Measurements from ENCODE around the gene PHF2. TPM values are rescaled to one million over a fixed set of nuclear protein-coding genes. Genes with fewer than 3 reads are reported as not detected.

PHF2 gene
- total and polyA plus RNA-seq, 9 of the 15 experiments (the other 6 are each of a cell fraction or from before 2014, with no cell fraction given) = 0.37 to 14.4 (median 8.1) TPM

- no peaks in the 10 kb centered on the region for H3K36me3 ChIP-seq (ENCODE audit: control insufficient read depth, insufficient read depth, low read length)
- intact Hi-C loops (cut with micrococcal nuclease) = no loop called here
- no peak overlapping the region for H3K4me2 ChIP-seq (ENCODE audit: insufficient read depth, low read length)
- FAIRE-seq = no peak
- in situ Hi-C loops (cut with MboI) = no loop called here
- no peaks in the 10 kb centered on the region for H3K27me3 ChIP-seq (ENCODE audit: control insufficient read depth in 2 of 2, insufficient read depth in 2 of 2, low read length in 2 of 2)
- H4K20me1 ChIP-seq (replicated peaks; ENCODE audit: control insufficient read depth, insufficient read depth, low read length) = peaks cover 6% of the 10 kb centered on the region; the same call in 1 of the 2 replicates
- no peaks in the 10 kb centered on the region for H3K4me1 ChIP-seq (replicated peaks in 1 of 2; ENCODE audit: control insufficient read depth in 2 of 2, insufficient read depth in 2 of 2, low read length in 2 of 2)
- ChIA-PET CTCF (ENCODE audit: low intra/inter-chr PET ratio) (no interaction called here), POLR2A (no interaction called here)
- no peak overlapping the region for H3K9ac ChIP-seq (ENCODE audit: insufficient read depth in 1 of 2, low read depth in 2 of 2, low read length in 2 of 2)
- WGBS (ENCODE audit: insufficient coverage, low coverage, missing lambda C conversion rate) = 23% methylated on average over 3 of the region's 3 CpGs
- no peak overlapping the region for H3K4me3 ChIP-seq
- ATAC-seq = no peak
- no peak overlapping the region for H2AFZ ChIP-seq (ENCODE audit: low read depth, low read length)
- BruUV-seq (replicated peaks) = no TSS peak
- DNase-seq (ENCODE audit: extremely low read depth in 1 of 4, low spot score in 3 of 4) = no peak
- no peaks in the 10 kb centered on the region for H3K9me3 ChIP-seq (replicated peaks; ENCODE audit: control insufficient read depth, insufficient read depth, low read depth, low read length)
- no peaks in the 10 kb centered on the region for H3K79me2 ChIP-seq (ENCODE audit: control insufficient read depth, insufficient read depth, low read length)
- peaks cover 3% of the 10 kb centered on the region for H3K9me1 ChIP-seq (ENCODE audit: control insufficient read depth, insufficient read depth, low read length)
- no peak overlapping the region for H3K27ac ChIP-seq (ENCODE audit: extremely low read depth, low read depth, low read length)
- TF ChIP-seq ZNF75A (CRISPR knock-in tag; IDR thresholded peaks at IDR 0.05) (no peak), PTTG1 (tag; IDR thresholded peaks at IDR 0.05; ENCODE audit: low read depth) (no peak), DLX4 (CRISPR knock-in tag; IDR thresholded peaks at IDR 0.05) (no peak), SNAPC5 (CRISPR knock-in tag; IDR thresholded peaks at IDR 0.05) (no peak), USF1 (CRISPR knock-in tag; IDR thresholded peaks at IDR 0.05) (no peak), HMBOX1 (IDR thresholded peaks at IDR 0.05) (no peak), HOXB6 (CRISPR knock-in tag; IDR thresholded peaks at IDR 0.05; ENCODE audit: borderline replicate concordance) (no peak), RREB1 (CRISPR knock-in tag; IDR thresholded peaks at IDR 0.05) (no peak), SRSF7 (optimal IDR thresholded peaks at IDR 0.05; ENCODE audit: low read depth, low read length) (no peak), KAT2B (IDR thresholded peaks at IDR 0.05; ENCODE audit: low read depth, low read length) (no peak), TRIM28 (IDR thresholded peaks at IDR 0.05) (no peak), RBM22 (IDR thresholded peaks at IDR 0.05; ENCODE audit: low read depth, low read length, poor library complexity, severe bottlenecking) (no peak), ZNF121 (CRISPR knock-in tag; conservative IDR thresholded peaks at IDR 0.05) (no peak), THRA (IDR thresholded peaks at IDR 0.05) (no peak)
Measured at GRCh38 chr9:93613791-93614190, 37.4 kb downstream of the PHF2 start.
